Nucleus accumbens (tissue), 56 donors: Measurements from ENCODE around the gene FLT4.

ENCODE experiments used
- DNase-seq, 56 donors: peaks; one replicate each; lab custom pipeline; 2025; lab: John Stamatoyannopoulos, UW

The FLT4 gene

DNA sequence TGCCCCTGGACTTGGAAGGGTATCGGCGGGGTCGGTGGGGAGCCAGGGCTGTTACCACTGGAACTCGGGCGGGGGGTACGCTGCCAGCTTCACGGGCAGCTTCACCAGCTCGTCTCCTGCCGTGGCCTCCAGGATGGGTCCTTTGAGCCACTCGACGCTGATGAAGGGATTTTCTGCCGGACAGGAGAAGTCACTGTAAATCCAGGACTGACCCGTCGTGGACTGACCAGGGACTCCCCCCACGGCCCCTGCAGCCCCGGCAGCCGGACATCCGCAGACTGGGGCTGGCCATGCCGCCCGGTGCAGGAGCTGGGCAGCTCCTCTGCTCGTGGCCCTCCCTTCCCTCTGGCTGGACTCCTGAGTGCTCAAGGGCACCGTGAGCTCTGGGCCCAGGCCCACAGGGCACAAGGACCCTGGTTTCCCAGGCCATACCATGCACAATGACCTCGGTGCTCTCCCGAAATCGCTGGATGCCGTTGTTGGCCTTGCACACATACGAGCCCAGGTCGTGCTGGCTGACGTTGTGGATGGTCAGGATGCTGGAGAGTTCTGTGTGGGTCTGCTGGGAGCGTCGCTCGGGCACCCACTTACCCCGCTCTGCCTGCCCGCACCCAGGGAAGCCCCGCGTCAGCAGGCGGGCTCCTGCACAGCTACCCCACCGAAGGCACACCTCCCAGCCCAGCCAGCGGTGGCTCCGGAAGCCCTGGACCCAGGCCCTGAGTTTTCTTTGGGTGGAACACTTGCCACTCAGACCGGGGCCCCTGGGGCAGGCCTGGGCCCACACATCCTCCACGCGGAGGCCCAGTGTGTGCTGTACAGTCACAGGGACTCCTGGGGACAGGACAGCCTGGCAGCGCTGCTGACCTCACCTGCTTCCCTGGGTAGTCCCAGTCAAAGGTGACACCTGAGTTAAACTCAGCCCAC lies 20.3 kb downstream of the FLT4 start:
- no peak for DNase-seq

GRCh38 chr5:180628211-180628610 lies 21.2 kb downstream of the FLT4 start:
- no peak for DNase-seq

- no peak for DNase-seq
These were observed 21.8 kb downstream of the FLT4 start for GRCh38 chr5:180627386-180628120.

GRCh38 chr5:180626661-180627385 lies 22.6 kb downstream of the FLT4 start:
- DNase-seq = no peak

DNA sequence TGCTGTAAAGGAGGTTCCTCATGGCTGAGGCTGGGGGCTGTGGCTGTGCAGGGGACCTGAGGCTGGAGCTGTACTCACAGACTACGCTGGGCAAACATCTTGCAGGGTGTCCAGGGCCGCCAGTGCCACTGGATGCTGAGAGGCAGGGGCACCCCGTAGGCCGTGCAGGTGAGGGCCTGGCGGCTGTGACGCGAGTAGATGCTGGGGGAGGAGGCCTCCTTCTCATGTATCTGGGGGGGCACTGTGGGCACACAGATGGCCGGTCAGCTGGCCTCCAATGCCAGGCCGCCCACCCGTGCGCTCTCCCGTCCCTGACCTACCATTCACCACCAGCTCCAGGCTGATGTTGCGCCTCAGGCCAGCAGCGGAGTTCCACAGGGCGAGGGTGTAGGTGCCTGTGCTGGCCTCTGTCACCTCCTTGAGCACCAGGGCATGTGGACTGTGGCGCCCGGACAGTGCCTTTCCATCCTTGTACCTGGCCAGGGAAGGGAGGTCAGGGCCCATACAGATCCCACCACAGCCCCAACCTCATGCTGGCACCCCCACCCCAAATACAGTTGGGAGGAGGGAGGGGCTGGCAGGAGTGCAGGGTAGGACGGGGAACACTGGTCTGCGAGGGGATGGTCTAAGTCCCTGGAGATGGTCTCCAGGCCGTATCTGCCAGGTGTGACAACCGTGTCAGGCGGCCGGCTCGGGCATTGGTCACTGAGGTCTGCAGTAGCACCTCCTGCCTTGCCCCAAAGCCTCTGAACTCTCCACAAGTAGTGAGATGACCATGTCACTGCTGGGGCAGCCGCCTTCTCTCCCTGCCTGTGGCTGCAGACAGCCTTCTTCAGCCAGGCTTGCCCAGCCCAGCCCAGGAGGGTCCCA lies 23.4 kb downstream of the FLT4 start:
- no peak for DNase-seq

GRCh38 chr5:180625125-180625790 lies 24.1 kb downstream of the FLT4 start:
- no peak for DNase-seq

- DNase-seq = no peak
These were observed 24.8 kb downstream of the FLT4 start for GRCh38 chr5:180624587-180624986.

GRCh38 chr5:180623844-180624243 lies 25.6 kb downstream of the FLT4 start:
- no peak for DNase-seq

GRCh38 chr5:180623411-180623834 lies 26.0 kb downstream of the FLT4 start:
- DNase-seq = no peak

GRCh38 chr5:180622910-180623309 lies 26.5 kb downstream of the FLT4 start:
- no peak for DNase-seq

- DNase-seq = no peak
These were observed 28.1 kb downstream of the FLT4 start for GRCh38 chr5:180621311-180621710.

GRCh38 chr5:180620014-180620413 lies 29.4 kb downstream of the FLT4 start:
- DNase-seq = no peak

GRCh38 chr5:180619563-180619915 lies 29.9 kb downstream of the FLT4 start:
- no peak for DNase-seq

- peak in 8 of 56 donors; percentile 5 to 22 (median 10) for DNase-seq
These were observed 30.4 kb downstream of the FLT4 start for GRCh38 chr5:180618829-180619562.

DNA sequence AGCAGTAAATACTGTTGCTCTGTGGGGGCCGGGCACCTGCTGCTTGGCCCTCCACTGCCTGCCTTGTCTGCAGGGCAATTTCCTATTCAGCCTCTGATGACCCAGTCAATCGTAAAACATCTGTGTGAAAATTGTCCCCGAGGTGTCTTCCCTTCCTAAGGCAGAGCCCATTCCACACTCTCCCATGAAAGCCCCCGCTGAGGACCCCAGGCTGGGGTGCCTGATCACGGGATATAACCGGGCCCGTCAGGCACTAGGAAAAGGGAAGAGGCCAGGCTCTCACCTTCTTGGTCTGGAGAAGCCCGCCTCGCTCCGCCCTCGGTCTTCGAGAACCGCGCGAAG lies 30.9 kb downstream of the FLT4 start:
- DNase-seq = no peak

DNA sequence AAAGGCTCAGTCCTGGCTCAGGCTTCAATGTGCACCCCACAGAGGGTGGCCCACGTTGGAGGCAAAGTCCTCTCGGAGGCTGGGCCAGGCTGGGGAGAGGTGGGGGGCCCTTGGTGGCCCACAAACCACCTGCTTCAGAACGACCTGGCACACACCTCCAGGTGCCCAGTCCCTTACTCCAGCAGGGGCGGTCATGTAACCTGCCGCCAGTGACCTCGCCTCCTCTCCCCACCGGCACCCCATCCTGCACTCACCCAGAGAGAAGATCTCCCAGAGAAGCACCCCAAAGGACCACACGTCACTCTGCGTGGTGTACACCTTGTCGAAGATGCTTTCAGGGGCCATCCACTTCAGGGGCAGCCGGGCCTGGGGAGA lies 35.6 kb downstream of the FLT4 start:
- no peak for DNase-seq

DNA sequence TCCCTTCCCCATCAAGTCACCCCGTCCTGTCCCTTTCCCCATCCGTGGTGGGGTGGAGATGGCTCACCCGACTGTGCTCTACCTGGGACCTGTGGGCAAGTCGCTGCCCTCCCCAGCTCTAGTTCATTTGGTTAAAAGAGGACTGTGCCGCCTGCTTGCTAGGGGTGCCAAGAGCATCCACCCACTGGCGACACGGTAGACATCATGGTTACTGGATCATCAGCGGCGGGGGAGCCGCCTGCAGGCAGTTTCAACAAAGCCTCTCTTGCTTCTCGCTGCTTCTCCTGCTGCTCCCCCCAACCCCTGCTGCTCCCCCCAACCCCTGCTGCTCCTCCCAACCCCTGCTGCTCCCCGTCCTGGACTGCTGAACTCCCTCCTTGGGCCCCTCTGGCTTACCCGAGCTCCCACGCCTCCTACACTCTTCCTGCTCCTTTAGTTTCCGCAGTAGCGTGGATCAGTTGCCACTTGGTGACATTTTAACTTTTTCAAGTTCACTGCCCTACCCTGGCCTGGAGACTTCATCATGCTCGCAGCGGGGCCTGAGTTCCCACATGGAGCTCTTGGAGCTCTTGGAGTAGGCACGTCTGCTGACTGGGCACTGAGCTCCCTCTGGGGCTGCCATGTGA lies 36.1 kb downstream of the FLT4 start:
- DNase-seq = no peak

- no peak for DNase-seq
These were observed 36.7 kb downstream of the FLT4 start for GRCh38 chr5:180612683-180613082.
